Keratinocyte (primary cell): ENCODE measurements around the gene SLC6A3. TPM values are rescaled to one million over a fixed set of nuclear protein-coding genes. Genes with fewer than 3 reads are reported as not detected.

Source experiments
- DNase-seq: peaks from one replicate; pipeline ENCODE4 v3.0.0-alpha.2; 2011; ENCODE audit warnings: low read depth, missing footprints, low spot score
- FAIRE-seq: peaks from 2 replicates; lab custom pipeline; 2011; peaks lifted over from hg19 to GRCh38; lab: Jason Lieb, UNC
- H2AFZ ChIP-seq: 2 replicates; pipeline ENCODE4 v1.6.0; 2012; ENCODE audit warnings: low read length, control low read depth, inconsistent platforms; ENCODE audit not compliant: control insufficient read depth
- H3K27ac ChIP-seq: 2 replicates; pipeline ENCODE4 v1.5.1; 2011; ENCODE audit warnings: low read length; ENCODE audit not compliant: control insufficient read depth, insufficient read depth
- H3K27me3 ChIP-seq: 3 replicates; pipeline ENCODE4 v1.6.0; 2011; ENCODE audit warnings: low read length; ENCODE audit not compliant: control insufficient read depth, insufficient read depth; ENCODE audit errors: extremely low read depth
- H3K36me3 ChIP-seq, 2 experiments: 2 replicates in 1 of 2; 3 replicates in 1 of 2; pipeline ENCODE4 v1.5.1; 2011; ENCODE audit warnings: low read length in 2 of 2, mild to moderate bottlenecking in 1 of 2; ENCODE audit not compliant: control insufficient read depth in 2 of 2, insufficient read depth in 2 of 2; ENCODE audit errors: extremely low read depth in 1 of 2
- H3K4me1 ChIP-seq: 3 replicates; pipeline ENCODE4 v1.5.1; 2011; ENCODE audit warnings: low read length; ENCODE audit not compliant: control insufficient read depth, insufficient read depth; ENCODE audit errors: extremely low read depth
- H3K4me2 ChIP-seq: 3 replicates; pipeline ENCODE4 v1.6.0; 2011; ENCODE audit warnings: low read depth, low read length; ENCODE audit not compliant: control insufficient read depth, insufficient read depth; ENCODE audit errors: extremely low read depth
- H3K4me3 ChIP-seq, 3 experiments: fragments of 200-600 bp in 1 of 3; sonication (generic) in 1 of 3; 2 replicates in 2 of 3; 3 replicates in 1 of 3; pipeline ENCODE4 v1.5.1; 2011 to 2016; ENCODE audit warnings: low read length in 3 of 3, mild to moderate bottlenecking in 3 of 3, control low read depth in 2 of 3, inconsistent platforms in 1 of 3, low read depth in 1 of 3, mixed read lengths in 1 of 3, mixed run types in 1 of 3, moderate library complexity in 1 of 3; ENCODE audit not compliant: control insufficient read depth in 2 of 3, insufficient read depth in 2 of 3; ENCODE audit errors: extremely low read depth in 1 of 3
- H3K79me2 ChIP-seq: 2 replicates; pipeline ENCODE4 v1.6.0; 2012; ENCODE audit warnings: low read length; ENCODE audit not compliant: control insufficient read depth, insufficient read depth
- H3K9ac ChIP-seq: 3 replicates; pipeline ENCODE4 v1.6.0; 2011; ENCODE audit warnings: low read length; ENCODE audit not compliant: control insufficient read depth, insufficient read depth; ENCODE audit errors: extremely low read depth
- H3K9me1 ChIP-seq: 3 replicates; pipeline ENCODE4 v1.6.0; 2011; ENCODE audit warnings: low read length; ENCODE audit not compliant: control insufficient read depth, insufficient read depth; ENCODE audit errors: extremely low read depth
- H3K9me3 ChIP-seq: 2 replicates; pipeline ENCODE4 v1.5.1; 2012; ENCODE audit warnings: low read depth, low read length; ENCODE audit not compliant: control insufficient read depth
- H4K20me1 ChIP-seq: 3 replicates; pipeline ENCODE4 v1.6.0; 2011; ENCODE audit warnings: low read length; ENCODE audit not compliant: control insufficient read depth, insufficient read depth; ENCODE audit errors: extremely low read depth
- EZH2 ChIP-seq: IDR thresholded peaks from one replicate; pipeline ENCODE4 v1.6.1; 2012; ENCODE audit warnings: inconsistent platforms, mild to moderate bottlenecking, low read length, moderate library complexity
- dilution Hi-C: fragments of 300-500 bp; cut with MboI; formaldehyde crosslinking; loops from one replicate; pipeline ENCODE4 v1.7.0; 2020; ENCODE audit warnings: low sequenced_read_pairs; ENCODE audit not compliant: extremely low pct_ligation_motif_present
- polyA plus RNA-seq, 5 experiments: library from polyadenylated mRNA; depleted of rRNA in 3 of 5; stranded (reverse) in 3 of 5; stranded (forward) in 1 of 5; unstranded in 1 of 5; fragments of >200 nt; gene quantifications; 1 replicate in 1 of 5; 2 replicates in 3 of 5; 3 replicates in 1 of 5; pipeline versions ENCODE4 v1.2.1 to v1.2.3, GENCODE V29; 2011 to 2012; ENCODE audit warnings: missing spikeins in 2 of 5, low read depth in 1 of 5, low replicate concordance in 1 of 5
- TF ChIP-seq, protein P1 (sequence below), 3 experiments: IDR thresholded peaks in 1 of 3; conservative IDR thresholded peaks in 1 of 3; optimal IDR thresholded peaks in 1 of 3; 2 replicates in 2 of 3; 3 replicates in 1 of 3; pipeline versions ENCODE3 to v1.5.1; 2011; ENCODE audit warnings: low read length in 3 of 3, mild to moderate bottlenecking in 3 of 3, moderate library complexity in 2 of 3, control low read depth in 1 of 3, inconsistent platforms in 1 of 3; ENCODE audit not compliant: insufficient read depth in 2 of 3; ENCODE audit errors: extremely low read depth in 1 of 3

The SLC6A3 gene
- polyA plus RNA-seq, 1 donor (not counting 4 experiments of a cell fraction or from before 2014, with no cell fraction given) = 0.03 TPM

DNA sequence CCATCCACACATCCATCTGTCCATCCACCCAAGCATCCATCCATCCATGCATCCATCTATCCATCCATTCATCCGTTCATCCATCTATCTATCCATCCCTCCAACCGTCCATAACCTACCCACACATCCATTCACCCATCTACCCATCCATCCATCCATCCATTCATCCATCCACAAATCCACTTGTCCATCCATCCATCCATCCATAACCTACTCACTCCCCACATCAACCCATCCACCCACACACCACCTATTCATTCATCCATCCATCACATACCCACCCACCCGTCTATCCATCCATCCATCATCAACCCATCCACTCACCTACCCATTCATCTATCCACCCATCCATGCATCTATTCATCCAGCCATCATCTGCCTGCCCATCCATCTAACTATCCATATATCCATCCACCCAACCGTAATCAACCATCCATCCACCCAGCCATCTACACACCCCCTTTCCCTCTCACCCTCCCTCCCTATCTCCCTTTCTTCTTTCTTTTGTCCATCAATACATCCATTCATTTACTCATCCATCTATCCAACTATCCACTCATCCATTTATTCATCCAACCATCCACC is 56.8 kb downstream of the SLC6A3 start:
- no peaks in the 10 kb centered on the region for H3K9me1 ChIP-seq
- H3K27ac ChIP-seq = no peak overlapping the region
- H3K4me1 ChIP-seq = peaks cover 7% of the 10 kb centered on the region
- TF ChIP-seq EZH2 = no peak
- TF ChIP-seq, protein P1, sequence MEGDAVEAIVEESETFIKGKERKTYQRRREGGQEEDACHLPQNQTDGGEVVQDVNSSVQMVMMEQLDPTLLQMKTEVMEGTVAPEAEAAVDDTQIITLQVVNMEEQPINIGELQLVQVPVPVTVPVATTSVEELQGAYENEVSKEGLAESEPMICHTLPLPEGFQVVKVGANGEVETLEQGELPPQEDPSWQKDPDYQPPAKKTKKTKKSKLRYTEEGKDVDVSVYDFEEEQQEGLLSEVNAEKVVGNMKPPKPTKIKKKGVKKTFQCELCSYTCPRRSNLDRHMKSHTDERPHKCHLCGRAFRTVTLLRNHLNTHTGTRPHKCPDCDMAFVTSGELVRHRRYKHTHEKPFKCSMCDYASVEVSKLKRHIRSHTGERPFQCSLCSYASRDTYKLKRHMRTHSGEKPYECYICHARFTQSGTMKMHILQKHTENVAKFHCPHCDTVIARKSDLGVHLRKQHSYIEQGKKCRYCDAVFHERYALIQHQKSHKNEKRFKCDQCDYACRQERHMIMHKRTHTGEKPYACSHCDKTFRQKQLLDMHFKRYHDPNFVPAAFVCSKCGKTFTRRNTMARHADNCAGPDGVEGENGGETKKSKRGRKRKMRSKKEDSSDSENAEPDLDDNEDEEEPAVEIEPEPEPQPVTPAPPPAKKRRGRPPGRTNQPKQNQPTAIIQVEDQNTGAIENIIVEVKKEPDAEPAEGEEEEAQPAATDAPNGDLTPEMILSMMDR (optimal IDR thresholded peaks at IDR 0.05 in 1 of 3, IDR thresholded peaks at IDR 0.05 in 1 of 3, conservative IDR thresholded peaks at IDR 0.05 in 1 of 3; ENCODE audit: extremely low read depth in 1 of 3, insufficient read depth in 2 of 3, low read length in 3 of 3) = no peak
- no peak overlapping the region for H2AFZ ChIP-seq
- peaks cover 22% of the 10 kb centered on the region for H3K27me3 ChIP-seq
- no peak for DNase-seq
- H3K9me3 ChIP-seq = no peaks in the 10 kb centered on the region
- no peaks in the 10 kb centered on the region for H4K20me1 ChIP-seq
- H3K4me3 ChIP-seq = no peak overlapping the region
- dilution Hi-C loops = no loop called here
- H3K4me2 ChIP-seq = no peak overlapping the region
- H3K9ac ChIP-seq = no peak overlapping the region
- no peak for FAIRE-seq
- no peaks in the 10 kb centered on the region for H3K36me3 ChIP-seq
- no peaks in the 10 kb centered on the region for H3K79me2 ChIP-seq

GRCh38 chr5:1387876-1388275 is 57.4 kb downstream of the SLC6A3 start:
- Histone ChIP-seq H3K4me1 (peaks cover 7% of the 10 kb centered on the region), H3K27ac (no peak overlapping the region), H3K79me2 (no peaks in the 10 kb centered on the region), H3K9me3 (no peaks in the 10 kb centered on the region), H4K20me1 (no peaks in the 10 kb centered on the region), H2AFZ (no peak overlapping the region), H3K4me2 (no peak overlapping the region), H3K9ac (no peak overlapping the region), H3K4me3 (no peak overlapping the region), H3K9me1 (no peaks in the 10 kb centered on the region), H3K27me3 (peaks cover 22% of the 10 kb centered on the region), H3K36me3 (no peaks in the 10 kb centered on the region)
- TF ChIP-seq EZH2 = no peak
- TF ChIP-seq, protein P1 (optimal IDR thresholded peaks at IDR 0.05 in 1 of 3, IDR thresholded peaks at IDR 0.05 in 1 of 3, conservative IDR thresholded peaks at IDR 0.05 in 1 of 3; ENCODE audit: extremely low read depth in 1 of 3, insufficient read depth in 2 of 3, low read length in 3 of 3) = no peak
- FAIRE-seq (no peak), DNase-seq (no peak)
- dilution Hi-C loops = no loop called here
